Measurements from ENCODE around the gene CDC14B. TPM values are rescaled to one million over a fixed set of nuclear protein-coding genes. Genes with fewer than 3 reads are reported as not detected.

The CDC14B gene
- total RNA-seq, 2 donors from 2014 or later: 18.4 to 19.2 TPM

DNA sequence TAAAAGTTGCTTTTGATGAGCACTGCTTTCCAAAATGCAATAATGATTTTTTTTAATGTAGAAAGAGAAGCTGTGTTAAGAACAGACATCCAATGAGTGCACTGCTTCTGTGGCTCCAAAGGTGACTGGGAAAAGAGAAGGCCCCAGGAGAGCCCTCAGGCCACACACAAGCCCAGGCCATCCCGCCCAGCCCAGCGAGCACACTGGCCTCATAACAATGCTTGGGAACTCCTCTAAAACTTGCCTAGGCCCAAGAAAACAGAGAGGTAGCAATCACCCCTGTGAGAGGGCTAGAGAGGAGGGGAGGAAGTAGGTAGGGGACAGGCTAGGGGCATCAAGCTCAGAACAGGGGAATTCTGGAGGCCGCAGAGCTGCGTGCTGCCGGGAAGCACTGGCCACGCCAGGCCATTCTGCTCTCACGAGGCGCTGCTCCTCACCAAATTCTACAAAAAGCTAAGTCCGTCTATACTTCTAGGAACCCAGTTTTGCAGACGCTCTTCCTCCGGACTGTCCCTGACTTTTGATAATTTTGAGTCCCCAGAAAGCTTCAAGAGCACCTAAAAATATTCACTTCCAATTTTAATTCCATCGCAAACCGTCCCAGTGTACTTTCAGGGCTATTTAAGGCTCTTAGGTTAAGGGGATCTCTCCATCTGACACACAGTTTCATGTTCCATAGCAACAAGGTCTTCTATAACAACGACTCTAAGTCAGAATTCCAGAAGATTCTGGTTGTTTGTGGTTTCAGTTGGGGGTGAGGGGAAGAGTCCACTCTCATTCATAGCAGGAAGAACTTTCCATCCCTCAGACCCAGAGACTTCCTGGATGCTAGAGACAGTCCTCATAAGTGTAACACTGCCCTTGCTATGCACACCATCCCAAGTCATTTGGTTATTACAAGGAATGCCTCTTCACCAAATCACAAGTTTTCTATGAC is 118.7 kb downstream of the CDC14B start:
- Histone ChIP-seq H3K4me3 (no peak overlapping the region), H3K4me1 (no peaks in the 10 kb centered on the region), H3K9me3 (no peaks in the 10 kb centered on the region), H3K27me3 (no peaks in the 10 kb centered on the region), H3K27ac (no peak overlapping the region), H3K36me3 (no peaks in the 10 kb centered on the region)
- no peak for DNase-seq (ENCODE audit: low spot score)
- TF ChIP-seq, protein P1, sequence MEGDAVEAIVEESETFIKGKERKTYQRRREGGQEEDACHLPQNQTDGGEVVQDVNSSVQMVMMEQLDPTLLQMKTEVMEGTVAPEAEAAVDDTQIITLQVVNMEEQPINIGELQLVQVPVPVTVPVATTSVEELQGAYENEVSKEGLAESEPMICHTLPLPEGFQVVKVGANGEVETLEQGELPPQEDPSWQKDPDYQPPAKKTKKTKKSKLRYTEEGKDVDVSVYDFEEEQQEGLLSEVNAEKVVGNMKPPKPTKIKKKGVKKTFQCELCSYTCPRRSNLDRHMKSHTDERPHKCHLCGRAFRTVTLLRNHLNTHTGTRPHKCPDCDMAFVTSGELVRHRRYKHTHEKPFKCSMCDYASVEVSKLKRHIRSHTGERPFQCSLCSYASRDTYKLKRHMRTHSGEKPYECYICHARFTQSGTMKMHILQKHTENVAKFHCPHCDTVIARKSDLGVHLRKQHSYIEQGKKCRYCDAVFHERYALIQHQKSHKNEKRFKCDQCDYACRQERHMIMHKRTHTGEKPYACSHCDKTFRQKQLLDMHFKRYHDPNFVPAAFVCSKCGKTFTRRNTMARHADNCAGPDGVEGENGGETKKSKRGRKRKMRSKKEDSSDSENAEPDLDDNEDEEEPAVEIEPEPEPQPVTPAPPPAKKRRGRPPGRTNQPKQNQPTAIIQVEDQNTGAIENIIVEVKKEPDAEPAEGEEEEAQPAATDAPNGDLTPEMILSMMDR (IDR thresholded peaks at IDR 0.05): no peak

GRCh38 chr9:96499257-96499656 is 120.4 kb downstream of the CDC14B start:
- no peak for DNase-seq (ENCODE audit: low spot score)
- Histone ChIP-seq H3K4me1 (no peaks in the 10 kb centered on the region), H3K9me3 (no peaks in the 10 kb centered on the region), H3K36me3 (no peaks in the 10 kb centered on the region), H3K27ac (no peak overlapping the region), H3K4me3 (no peak overlapping the region), H3K27me3 (no peaks in the 10 kb centered on the region)
- TF ChIP-seq, protein P1 (IDR thresholded peaks at IDR 0.05): no peak

GRCh38 chr9:96498796-96499195 is 120.8 kb downstream of the CDC14B start:
- Histone ChIP-seq H3K36me3 (no peaks in the 10 kb centered on the region), H3K27ac (no peak overlapping the region), H3K9me3 (no peaks in the 10 kb centered on the region), H3K4me1 (no peaks in the 10 kb centered on the region), H3K4me3 (no peak overlapping the region), H3K27me3 (no peaks in the 10 kb centered on the region)
- TF ChIP-seq, protein P1 (IDR thresholded peaks at IDR 0.05): no peak
- no peak for DNase-seq (ENCODE audit: low spot score)

- DNase-seq (ENCODE audit: low spot score): no peak
- Histone ChIP-seq H3K4me3 (no peak overlapping the region), H3K9me3 (no peaks in the 10 kb centered on the region), H3K36me3 (no peaks in the 10 kb centered on the region), H3K27me3 (no peaks in the 10 kb centered on the region), H3K4me1 (no peaks in the 10 kb centered on the region), H3K27ac (no peak overlapping the region)
- TF ChIP-seq, protein P1 (IDR thresholded peaks at IDR 0.05): no peak
Observed at GRCh38 chr9:96497117-96497399, 122.6 kb downstream of the CDC14B start.

DNA sequence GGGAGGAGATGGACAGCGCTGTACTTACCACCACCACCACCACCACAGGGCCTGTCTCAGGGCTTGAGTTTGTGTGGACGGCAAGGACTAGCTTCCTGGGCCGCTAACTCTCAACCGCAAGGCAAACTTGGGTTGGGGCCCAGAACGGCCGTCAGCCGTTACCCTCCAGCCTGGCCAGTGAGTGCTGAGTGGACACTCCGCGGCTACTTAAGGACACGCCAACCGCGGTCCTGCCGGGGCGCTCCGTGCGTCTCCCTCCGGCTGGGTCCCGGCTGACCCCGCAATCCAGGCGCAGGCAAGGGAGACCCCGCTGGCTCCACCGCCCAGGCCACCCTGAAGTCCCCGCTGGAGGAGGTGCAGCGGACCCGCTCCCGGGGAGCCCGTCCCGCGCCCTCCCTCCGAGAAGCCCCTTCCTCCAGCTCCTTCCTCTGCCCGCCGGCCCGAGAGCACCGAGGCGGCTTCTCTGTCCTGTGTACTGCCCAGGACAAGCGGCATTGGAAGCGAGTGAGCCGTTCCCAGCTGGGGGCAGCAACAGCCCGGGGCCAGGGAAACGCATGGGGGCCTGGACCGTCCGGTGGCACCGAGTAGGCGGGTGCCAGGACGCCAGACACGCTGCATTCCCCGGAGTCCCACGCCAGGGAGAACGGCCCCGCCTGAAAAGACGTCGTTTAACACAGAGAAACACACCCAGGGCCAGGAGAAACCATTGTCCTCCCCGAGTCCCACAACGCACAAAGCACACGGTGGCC is 123.1 kb downstream of the CDC14B start:
- TF ChIP-seq, protein P1 (IDR thresholded peaks at IDR 0.05): no peak
- Histone ChIP-seq H3K4me1 (peaks cover 0 to 4% of the 10 kb centered on the region in 2 donors), H3K4me3 (no peak overlapping the region), H3K27ac (no peak overlapping the region), H3K36me3 (no peaks in the 10 kb centered on the region), H3K9me3 (no peaks in the 10 kb centered on the region), H3K27me3 (no peaks in the 10 kb centered on the region)
- no peak for DNase-seq (ENCODE audit: low spot score)

Measured in right atrium auricular region (tissue), 2 donors.